Measurements from ENCODE around the gene TBC1D21. TPM values are rescaled to one million over a fixed set of nuclear protein-coding genes. Genes with fewer than 3 reads are reported as not detected.

The TBC1D21 gene
- total RNA-seq, 1 donor from 2014 or later, result not detected

DNA sequence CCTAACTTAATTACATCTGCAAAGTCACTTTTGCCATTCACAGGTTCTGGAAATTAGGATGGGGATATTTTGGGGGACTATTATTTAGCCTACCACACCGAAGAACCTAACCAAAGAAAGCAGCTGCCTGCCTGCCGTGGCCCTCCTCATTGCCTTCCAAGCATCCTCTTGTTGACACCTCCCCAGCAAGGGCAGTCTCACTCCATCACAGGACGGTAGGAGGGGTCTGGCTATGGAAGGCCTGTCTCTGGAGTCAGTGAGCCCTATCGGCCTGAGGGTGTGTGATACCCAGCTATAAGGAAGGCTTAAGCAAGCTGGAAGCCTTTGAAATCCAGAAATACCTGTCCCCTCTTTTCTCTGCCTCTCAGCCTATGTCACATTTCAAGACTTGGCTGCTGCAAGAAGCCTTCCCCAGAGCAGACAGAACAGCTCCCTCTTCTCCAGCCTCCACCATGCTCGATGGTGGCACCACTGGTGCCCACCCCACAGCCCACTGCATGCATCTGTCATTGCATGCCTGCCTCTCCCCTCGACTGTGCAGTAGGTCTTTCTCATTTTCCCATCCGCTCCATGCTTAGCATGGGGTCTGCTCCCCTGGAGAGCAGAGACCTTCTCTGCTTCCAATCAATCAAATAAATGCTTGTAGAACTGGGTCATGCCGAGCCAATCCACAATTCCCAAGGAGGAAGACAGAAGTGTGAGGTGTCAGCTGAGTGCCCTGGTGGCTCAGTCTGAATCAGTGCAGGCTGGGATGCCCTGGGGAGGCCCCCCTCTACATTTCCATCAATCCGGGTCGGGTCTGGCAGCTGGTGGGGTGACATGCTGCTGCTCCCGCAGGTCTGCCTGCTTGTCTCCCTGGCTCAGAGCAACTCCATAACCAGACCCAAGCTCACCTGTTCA, 29.0 kb downstream of the TBC1D21 start:
- no peaks in the 10 kb centered on the region for H3K27me3 ChIP-seq
- Mint-ChIP-seq H3K4me1 (peaks cover 5% of the 10 kb centered on the region), H3K27ac (no peak overlapping the region), H3K9me3 (no peaks in the 10 kb centered on the region), H3K4me3 (no peak overlapping the region), H3K36me3 (no peaks in the 10 kb centered on the region), H3K27me3 (ENCODE audit: insufficient read depth, low read depth) (peaks cover 6% of the 10 kb centered on the region)
- no peak overlapping the region for H3K4me3 ChIP-seq
- H3K9ac ChIP-seq, result no peak overlapping the region
- no peaks in the 10 kb centered on the region for H3K79me2 ChIP-seq (ENCODE audit: low read depth)
- no peaks in the 10 kb centered on the region for H4K20me1 ChIP-seq (ENCODE audit: low read depth)
- no peak for DNase-seq (ENCODE audit: low spot score)
- no peak overlapping the region for H3K4me2 ChIP-seq
- H3K36me3 ChIP-seq, result no peaks in the 10 kb centered on the region
- no peak overlapping the region for H2AFZ ChIP-seq (replicated peaks)
- no peak overlapping the region for H3K27ac ChIP-seq
- no peaks in the 10 kb centered on the region for H3F3A ChIP-seq (ENCODE audit: low read depth)
- no peaks in the 10 kb centered on the region for H3K9me3 ChIP-seq (ENCODE audit: low read depth)
- no peak for TF ChIP-seq EZH2phosphoT487 (IDR thresholded peaks at IDR 0.05)
- TF ChIP-seq, protein P1, sequence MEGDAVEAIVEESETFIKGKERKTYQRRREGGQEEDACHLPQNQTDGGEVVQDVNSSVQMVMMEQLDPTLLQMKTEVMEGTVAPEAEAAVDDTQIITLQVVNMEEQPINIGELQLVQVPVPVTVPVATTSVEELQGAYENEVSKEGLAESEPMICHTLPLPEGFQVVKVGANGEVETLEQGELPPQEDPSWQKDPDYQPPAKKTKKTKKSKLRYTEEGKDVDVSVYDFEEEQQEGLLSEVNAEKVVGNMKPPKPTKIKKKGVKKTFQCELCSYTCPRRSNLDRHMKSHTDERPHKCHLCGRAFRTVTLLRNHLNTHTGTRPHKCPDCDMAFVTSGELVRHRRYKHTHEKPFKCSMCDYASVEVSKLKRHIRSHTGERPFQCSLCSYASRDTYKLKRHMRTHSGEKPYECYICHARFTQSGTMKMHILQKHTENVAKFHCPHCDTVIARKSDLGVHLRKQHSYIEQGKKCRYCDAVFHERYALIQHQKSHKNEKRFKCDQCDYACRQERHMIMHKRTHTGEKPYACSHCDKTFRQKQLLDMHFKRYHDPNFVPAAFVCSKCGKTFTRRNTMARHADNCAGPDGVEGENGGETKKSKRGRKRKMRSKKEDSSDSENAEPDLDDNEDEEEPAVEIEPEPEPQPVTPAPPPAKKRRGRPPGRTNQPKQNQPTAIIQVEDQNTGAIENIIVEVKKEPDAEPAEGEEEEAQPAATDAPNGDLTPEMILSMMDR (IDR thresholded peaks at IDR 0.05), result no peak
- no peak for TF ChIP-seq EZH2 (IDR thresholded peaks at IDR 0.05)
- H3K4me1 ChIP-seq, result no peaks in the 10 kb centered on the region

DNA sequence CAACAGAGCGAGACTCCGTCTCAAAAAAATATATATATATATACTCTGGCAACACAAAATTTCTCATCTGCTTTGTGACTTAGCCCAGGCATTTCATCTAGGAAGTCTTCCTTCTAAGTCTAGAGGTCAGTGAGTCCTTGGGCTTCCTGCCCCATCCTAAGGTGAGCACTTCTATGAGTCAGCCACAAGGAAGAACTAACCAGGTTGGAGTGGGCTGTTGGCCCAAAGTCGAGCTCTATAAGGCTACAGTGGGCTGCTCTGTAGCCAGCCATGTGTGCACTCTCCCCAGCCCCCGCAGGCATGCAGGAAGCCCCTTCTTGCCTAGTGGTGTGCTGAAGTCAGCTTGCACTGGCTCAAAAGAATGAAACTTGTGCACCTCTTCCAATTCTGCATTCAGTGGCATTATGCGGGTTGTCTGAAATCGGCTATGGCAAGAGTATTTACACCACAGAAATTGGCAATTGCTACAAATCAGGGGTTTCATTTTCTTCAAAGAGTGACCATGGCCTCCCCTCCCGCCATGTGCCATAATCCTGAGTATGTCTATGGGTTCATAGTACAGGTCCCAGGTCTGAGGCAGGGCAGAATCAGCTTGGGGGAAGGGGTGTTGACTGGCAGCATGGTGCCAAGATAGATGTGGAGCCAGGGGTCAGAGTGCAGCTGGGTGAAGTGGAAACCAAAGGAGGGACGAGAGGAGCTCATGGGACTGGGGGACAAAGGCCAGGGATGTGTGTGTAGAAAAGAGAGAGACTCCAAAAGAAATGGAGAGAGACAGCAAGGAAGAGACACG, 30.9 kb downstream of the TBC1D21 start:
- no peak overlapping the region for H3K4me2 ChIP-seq
- H3K4me3 ChIP-seq, result no peak overlapping the region
- H3K27me3 ChIP-seq, result no peaks in the 10 kb centered on the region
- H3F3A ChIP-seq (ENCODE audit: low read depth), result no peaks in the 10 kb centered on the region
- Mint-ChIP-seq H3K4me3 (no peak overlapping the region), H3K9me3 (no peaks in the 10 kb centered on the region), H3K27me3 (ENCODE audit: insufficient read depth, low read depth) (peaks cover 12% of the 10 kb centered on the region), H3K36me3 (no peaks in the 10 kb centered on the region), H3K4me1 (peaks cover 6% of the 10 kb centered on the region), H3K27ac (no peak overlapping the region)
- H4K20me1 ChIP-seq (ENCODE audit: low read depth), result no peaks in the 10 kb centered on the region
- no peaks in the 10 kb centered on the region for H3K9me3 ChIP-seq (ENCODE audit: low read depth)
- H3K4me1 ChIP-seq, result no peaks in the 10 kb centered on the region
- H2AFZ ChIP-seq (replicated peaks), result no peak overlapping the region
- H3K79me2 ChIP-seq (ENCODE audit: low read depth), result no peaks in the 10 kb centered on the region
- no peak overlapping the region for H3K9ac ChIP-seq
- DNase-seq (ENCODE audit: low spot score), result no peak
- no peak overlapping the region for H3K27ac ChIP-seq
- TF ChIP-seq EZH2phosphoT487 (IDR thresholded peaks at IDR 0.05) (no peak), EZH2 (IDR thresholded peaks at IDR 0.05) (no peak)
- TF ChIP-seq, protein P1 (IDR thresholded peaks at IDR 0.05), result no peak
- no peaks in the 10 kb centered on the region for H3K36me3 ChIP-seq

DNA sequence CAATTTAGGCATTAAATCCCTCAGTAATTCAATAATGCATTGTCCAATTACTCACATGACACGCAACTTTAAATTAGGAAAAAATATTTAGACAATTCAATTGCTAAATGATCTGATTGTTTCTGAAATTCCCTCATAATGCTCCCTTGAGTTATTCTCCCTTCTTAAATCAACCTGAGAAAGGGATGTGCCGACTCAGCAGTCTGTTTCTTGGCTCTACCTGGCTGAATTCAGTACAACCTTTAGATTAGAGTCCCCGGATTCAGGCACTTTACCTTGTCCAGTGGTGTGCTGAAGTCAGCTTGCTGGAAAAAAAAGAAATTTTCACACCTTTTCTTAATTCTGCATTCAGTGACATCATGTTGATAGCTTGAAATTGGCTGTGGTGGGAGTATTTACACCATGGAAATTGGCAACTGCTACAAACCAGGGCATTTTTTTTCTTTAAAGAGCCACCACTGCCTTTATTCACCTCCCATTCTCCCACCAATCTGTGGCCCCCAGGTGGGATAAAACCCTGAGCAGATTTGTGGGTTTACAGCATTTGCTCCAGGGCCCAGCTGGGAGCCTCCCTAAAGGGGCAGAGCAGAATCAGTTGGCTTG, 32.0 kb downstream of the TBC1D21 start:
- no peak for TF ChIP-seq EZH2phosphoT487 (IDR thresholded peaks at IDR 0.05)
- TF ChIP-seq, protein P1 (IDR thresholded peaks at IDR 0.05), result no peak
- TF ChIP-seq EZH2 (IDR thresholded peaks at IDR 0.05), result no peak
- H3K27me3 ChIP-seq, result no peaks in the 10 kb centered on the region

More for the DNA sequence above, 32.0 kb downstream of the TBC1D21 start:
- no peaks in the 10 kb centered on the region for H4K20me1 ChIP-seq (ENCODE audit: low read depth)
- H3K4me3 Mint-ChIP-seq, result no peak overlapping the region
- H3K4me1 ChIP-seq, result no peaks in the 10 kb centered on the region
- no peak for DNase-seq (ENCODE audit: low spot score)
- no peaks in the 10 kb centered on the region for H3K79me2 ChIP-seq (ENCODE audit: low read depth)
- no peaks in the 10 kb centered on the region for H3K9me3 Mint-ChIP-seq
- H3F3A ChIP-seq (ENCODE audit: low read depth), result peaks cover 3% of the 10 kb centered on the region
- H2AFZ ChIP-seq (replicated peaks), result no peak overlapping the region
- no peaks in the 10 kb centered on the region for H3K36me3 Mint-ChIP-seq
- H3K4me1 Mint-ChIP-seq, result peaks cover 2% of the 10 kb centered on the region
- no peaks in the 10 kb centered on the region for H3K9me3 ChIP-seq (ENCODE audit: low read depth)
- no peak overlapping the region for H3K4me3 ChIP-seq
- H3K4me2 ChIP-seq, result no peak overlapping the region
- H3K36me3 ChIP-seq, result no peaks in the 10 kb centered on the region
- no peak overlapping the region for H3K9ac ChIP-seq
- H3K27ac Mint-ChIP-seq, result no peak overlapping the region
- no peak overlapping the region for H3K27ac ChIP-seq
- peaks cover 12% of the 10 kb centered on the region for H3K27me3 Mint-ChIP-seq (ENCODE audit: insufficient read depth, low read depth)

Measured in neural progenitor cell (in vitro differentiated cells).